Mucosa of stomach (tissue), 1 donor: ENCODE measurements around the gene BLVRB.
"Not testable (repeated sequence)": the region's sequence is repeated elsewhere in the genome, so short reads cannot be mapped to it uniquely, and the experiment has no call there.

ENCODE experiments used
- H3K27me3 ChIP-seq: one replicate; pipeline ENCODE4 v1.7.0; 2013; ENCODE audit warnings: mild to moderate bottlenecking, low read length; ENCODE audit not compliant: control insufficient read depth, insufficient read depth
- H3K36me3 ChIP-seq: one replicate; pipeline ENCODE4 v1.7.0; 2013; ENCODE audit warnings: low read length; ENCODE audit not compliant: control insufficient read depth, insufficient read depth
- H3K4me1 ChIP-seq: one replicate; pipeline ENCODE4 v1.7.0; 2013; ENCODE audit warnings: mild to moderate bottlenecking, low read length; ENCODE audit not compliant: control insufficient read depth, insufficient read depth
- H3K4me3 ChIP-seq: one replicate; pipeline ENCODE4 v1.7.0; 2013; ENCODE audit warnings: low read length
- H3K9ac ChIP-seq: one replicate; pipeline ENCODE4 v1.7.0; 2013; ENCODE audit warnings: mild to moderate bottlenecking, low read length, moderate library complexity
- H3K9me3 ChIP-seq: one replicate; pipeline ENCODE4 v1.7.0; 2013; ENCODE audit warnings: mild to moderate bottlenecking, low read length, moderate library complexity; ENCODE audit not compliant: control insufficient read depth
- donor health status: Pancreatic carcinoma.

Gene BLVRB

GRCh38 chr19:40443131-40443999 is 22.2 kb downstream of the BLVRB start:
- Histone ChIP-seq H3K4me3 (peak overlapping the region; percentile 95), H3K9me3 (no peaks in the 10 kb centered on the region), H3K36me3 (peaks cover 6% of the 10 kb centered on the region), H3K9ac (peak overlapping the region; percentile 100), H3K4me1 (peaks cover 19% of the 10 kb centered on the region), H3K27me3 (no peaks in the 10 kb centered on the region)

- no peaks in the 10 kb centered on the region for H3K36me3 ChIP-seq
- peaks cover 19% of the 10 kb centered on the region for H3K4me1 ChIP-seq
- peak overlapping the region; percentile 42 for H3K9ac ChIP-seq
- no peaks in the 10 kb centered on the region for H3K9me3 ChIP-seq
- no peaks in the 10 kb centered on the region for H3K27me3 ChIP-seq
- H3K4me3 ChIP-seq, result no peak overlapping the region
Measured at GRCh38 chr19:40442328-40443130, 23.0 kb downstream of the BLVRB start.

GRCh38 chr19:40441719-40442253 is 23.8 kb downstream of the BLVRB start:
- H3K9me3 ChIP-seq, result no peaks in the 10 kb centered on the region
- H3K36me3 ChIP-seq, result no peaks in the 10 kb centered on the region
- H3K9ac ChIP-seq, result no peak overlapping the region
- H3K27me3 ChIP-seq, result no peaks in the 10 kb centered on the region
- H3K4me1 ChIP-seq, result peaks cover 19% of the 10 kb centered on the region
- no peak overlapping the region for H3K4me3 ChIP-seq

GRCh38 chr19:40438284-40438683 is 27.3 kb downstream of the BLVRB start:
- Histone ChIP-seq H3K4me3 (no peak overlapping the region), H3K4me1 (peaks cover 14% of the 10 kb centered on the region), H3K9ac (no peak overlapping the region), H3K9me3 (no peaks in the 10 kb centered on the region), H3K36me3 (no peaks in the 10 kb centered on the region), H3K27me3 (no peaks in the 10 kb centered on the region)

- peak overlapping the region; percentile 85 for H3K9ac ChIP-seq
- H3K4me3 ChIP-seq, result peak overlapping the region; percentile 61
- no peaks in the 10 kb centered on the region for H3K27me3 ChIP-seq
- H3K4me1 ChIP-seq, result peaks cover 17% of the 10 kb centered on the region
- H3K36me3 ChIP-seq, result no peaks in the 10 kb centered on the region
- H3K9me3 ChIP-seq, result no peaks in the 10 kb centered on the region
Measured at GRCh38 chr19:40433391-40434216, 31.9 kb downstream of the BLVRB start.

- H3K9me3 ChIP-seq, H3K36me3 ChIP-seq, H3K27me3 ChIP-seq: not testable (repeated sequence)
- peaks cover 17% of the 10 kb centered on the region for H3K4me1 ChIP-seq
- H3K9ac ChIP-seq, result peak overlapping the region; percentile 85
- H3K4me3 ChIP-seq, result peak overlapping the region; percentile 61
Measured at GRCh38 chr19:40432760-40433159, 32.8 kb downstream of the BLVRB start.

- Histone ChIP-seq H3K9ac (no peak overlapping the region), H3K27me3 (no peaks in the 10 kb centered on the region), H3K9me3 (no peaks in the 10 kb centered on the region), H3K4me3 (no peak overlapping the region), H3K4me1 (peaks cover 17% of the 10 kb centered on the region), H3K36me3 (no peaks in the 10 kb centered on the region)
Measured at GRCh38 chr19:40431698-40432097, 33.8 kb downstream of the BLVRB start.

GRCh38 chr19:40430242-40430641 is 35.3 kb downstream of the BLVRB start:
- H3K27me3 ChIP-seq, H3K9ac ChIP-seq, H3K36me3 ChIP-seq, H3K4me3 ChIP-seq, H3K9me3 ChIP-seq: not testable (repeated sequence)
- peaks cover 17% of the 10 kb centered on the region for H3K4me1 ChIP-seq

GRCh38 chr19:40428197-40428596 is 37.3 kb downstream of the BLVRB start:
- H3K27me3 ChIP-seq, H3K9ac ChIP-seq, H3K36me3 ChIP-seq, H3K9me3 ChIP-seq, H3K4me3 ChIP-seq: not testable (repeated sequence)
- H3K4me1 ChIP-seq, result peaks cover 13% of the 10 kb centered on the region

GRCh38 chr19:40425450-40426287 is 39.9 kb downstream of the BLVRB start, which contains the start of gene SERTAD1:
SERTAD1 (minus strand) TSS chr19:40425992; CDS start chr19:40423546, 2,446 bp downstream.
- Histone ChIP-seq H3K4me1 (peaks cover 25% of the 10 kb centered on the region), H3K9me3 (no peaks in the 10 kb centered on the region), H3K36me3 (no peaks in the 10 kb centered on the region), H3K9ac (peak within 1 kb of the TSS; percentile 99), H3K4me3 (peak within 1 kb of the TSS; percentile 95), H3K27me3 (no peaks in the 10 kb centered on the region)
